ENCODE data around the gene CARHSP1.
"Not testable (repeated sequence)": the region's sequence is repeated elsewhere in the genome, so short reads cannot be mapped to it uniquely, and the experiment has no call there.

Gene CARHSP1

DNA sequence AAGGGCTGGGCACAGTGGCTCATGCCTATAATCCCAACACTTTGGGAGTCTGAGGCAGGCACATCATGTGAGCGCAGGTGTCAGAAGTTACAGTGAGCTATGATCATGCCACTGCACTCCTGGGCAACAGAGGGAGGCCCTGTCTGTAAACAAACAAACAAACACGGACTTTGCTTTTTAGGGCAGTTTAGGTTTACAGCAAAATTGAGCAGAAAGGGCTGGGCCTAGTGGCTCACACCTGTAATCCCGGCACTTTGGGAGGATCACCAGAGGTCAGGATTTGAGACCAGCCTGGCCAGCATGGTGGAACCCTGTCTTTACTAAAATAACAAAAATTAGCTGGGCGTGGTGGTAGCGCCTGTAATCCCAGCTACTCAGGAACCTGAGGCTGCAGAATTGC lies 3.3 kb upstream of the CARHSP1 start:
- no peak for DNase-seq (ENCODE audit: low spot score)

DNA sequence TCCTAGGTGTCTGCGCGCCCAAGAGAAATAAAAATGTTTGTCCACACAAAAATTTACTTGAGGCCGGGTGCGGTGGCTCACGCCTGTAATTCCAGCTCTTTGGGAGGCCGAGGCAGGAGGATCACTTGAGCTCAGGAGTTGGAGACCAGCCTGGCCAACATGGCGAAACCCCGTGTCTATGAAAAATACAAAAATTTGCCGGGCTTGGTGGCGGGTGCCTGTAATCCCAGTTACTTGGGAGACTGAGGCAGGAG lies 1.1 kb upstream of the CARHSP1 start:
- DNase-seq (ENCODE audit: low spot score): not testable (repeated sequence)

DNA sequence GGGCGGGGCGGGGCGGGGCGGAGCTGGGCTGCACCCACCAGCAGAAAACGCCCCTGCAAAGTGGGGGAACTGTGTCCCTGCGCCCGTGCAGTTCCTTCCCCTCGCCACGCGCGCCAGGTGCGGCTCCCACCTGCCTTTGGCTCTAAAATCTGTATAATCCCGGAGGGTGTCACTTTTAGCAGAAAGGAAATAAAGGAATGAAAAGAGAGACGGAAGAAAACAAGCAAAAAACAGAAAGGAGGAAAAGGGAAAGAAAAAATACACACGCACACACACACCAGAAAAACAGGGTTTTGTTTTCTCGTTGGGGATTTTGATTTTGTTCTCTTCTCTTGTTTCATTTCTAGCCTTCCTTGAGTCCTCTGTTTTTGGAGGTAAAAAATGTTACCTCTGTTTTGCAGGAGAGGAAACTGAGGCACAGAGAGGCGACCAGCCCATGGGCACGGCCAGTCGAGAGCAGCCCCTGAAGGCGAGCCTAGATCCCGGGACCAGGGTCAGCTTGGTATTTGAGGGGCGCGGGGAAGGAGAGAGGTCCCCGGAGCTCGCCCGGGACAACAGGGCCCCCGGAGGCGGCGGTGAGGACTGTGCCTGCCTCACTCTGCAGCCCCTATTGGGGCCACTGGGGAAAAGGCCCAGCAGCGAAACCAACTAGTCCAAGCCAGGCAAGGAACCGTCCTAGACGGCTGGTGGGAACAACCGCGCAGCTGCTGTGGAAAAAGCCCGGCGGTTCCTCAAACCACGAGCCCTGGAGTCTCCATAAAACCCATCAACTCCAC lies 594 bp upstream of the CARHSP1 start:
- peak; percentile 46 for DNase-seq (ENCODE audit: low spot score)

DNA sequence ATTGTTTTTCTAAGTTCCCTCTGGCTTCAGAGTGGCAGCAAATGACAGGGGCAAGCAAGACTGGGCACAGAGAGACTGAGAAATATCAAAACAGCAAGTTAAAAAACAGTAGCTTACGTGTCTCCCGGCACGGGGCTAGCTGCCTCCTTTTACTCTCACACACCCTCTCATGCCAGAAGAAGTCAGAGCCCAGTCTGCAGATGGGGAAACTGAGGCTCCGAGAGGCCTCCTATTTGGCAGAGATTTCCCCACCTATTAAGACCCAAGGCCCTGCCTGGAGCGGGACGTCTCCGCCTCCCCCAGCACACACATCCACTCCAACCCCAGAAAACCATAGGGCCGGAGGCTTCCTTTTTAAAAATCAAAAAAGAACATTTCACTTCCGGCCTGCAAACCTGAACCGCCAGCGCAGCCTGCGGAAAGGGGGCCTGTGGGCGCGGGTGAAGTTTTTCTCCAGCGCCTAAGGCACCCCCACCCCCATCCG lies 832 bp downstream of the CARHSP1 start:
- DNase-seq (ENCODE audit: low spot score): peak; percentile 37

DNA sequence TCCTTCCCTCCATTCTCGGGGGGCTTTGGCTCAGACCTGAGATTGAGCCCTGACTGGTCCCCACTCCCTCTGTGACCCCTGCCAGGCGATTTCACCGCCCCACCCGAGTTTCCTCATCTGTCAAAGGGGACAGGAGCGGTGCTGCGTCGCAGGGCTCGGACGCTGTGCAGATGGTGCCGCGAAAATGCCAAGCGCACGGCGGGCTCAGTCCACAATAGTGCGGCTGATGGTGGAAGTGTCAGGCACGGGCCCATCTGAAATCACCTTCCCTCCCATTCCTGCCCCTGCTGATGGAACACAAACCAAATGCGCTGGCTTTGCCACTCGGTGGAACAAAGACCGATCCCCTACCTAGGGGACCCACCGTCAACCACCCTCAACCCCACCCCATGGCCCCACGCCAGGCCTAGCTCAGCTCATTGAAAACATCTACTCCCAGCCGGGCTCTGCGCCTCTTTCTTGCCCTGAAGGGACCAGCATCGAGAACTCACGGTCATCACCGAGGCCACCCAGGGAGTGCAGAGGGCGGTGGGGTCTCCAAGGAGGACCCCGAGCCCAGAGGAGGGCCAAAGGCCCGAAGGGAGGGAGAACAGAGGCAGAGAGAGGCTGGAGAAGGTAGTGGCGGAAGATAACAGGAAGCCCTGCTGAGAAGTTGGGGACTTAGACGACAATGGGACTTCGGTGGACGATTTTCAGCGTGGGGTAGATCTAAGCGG lies 1.4 kb downstream of the CARHSP1 start:
- DNase-seq (ENCODE audit: low spot score): no peak

DNA sequence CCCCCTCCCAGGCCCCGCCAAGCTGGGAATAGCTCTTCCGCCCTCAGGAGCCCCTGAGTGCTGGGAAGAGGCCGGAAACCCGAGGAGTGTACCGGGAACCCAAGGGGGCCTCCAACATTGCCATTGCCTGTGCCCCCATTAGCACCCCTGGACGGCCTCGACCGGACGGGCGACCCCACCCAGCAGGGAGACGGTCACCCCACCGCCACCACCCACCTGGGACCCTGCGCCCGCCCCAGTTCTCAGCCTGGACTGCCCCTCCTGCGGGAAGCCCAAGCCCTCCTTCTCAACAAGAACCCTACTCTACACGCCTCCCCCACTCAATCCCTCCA lies 2.0 kb downstream of the CARHSP1 start:
- no peak for DNase-seq (ENCODE audit: low spot score)

DNA sequence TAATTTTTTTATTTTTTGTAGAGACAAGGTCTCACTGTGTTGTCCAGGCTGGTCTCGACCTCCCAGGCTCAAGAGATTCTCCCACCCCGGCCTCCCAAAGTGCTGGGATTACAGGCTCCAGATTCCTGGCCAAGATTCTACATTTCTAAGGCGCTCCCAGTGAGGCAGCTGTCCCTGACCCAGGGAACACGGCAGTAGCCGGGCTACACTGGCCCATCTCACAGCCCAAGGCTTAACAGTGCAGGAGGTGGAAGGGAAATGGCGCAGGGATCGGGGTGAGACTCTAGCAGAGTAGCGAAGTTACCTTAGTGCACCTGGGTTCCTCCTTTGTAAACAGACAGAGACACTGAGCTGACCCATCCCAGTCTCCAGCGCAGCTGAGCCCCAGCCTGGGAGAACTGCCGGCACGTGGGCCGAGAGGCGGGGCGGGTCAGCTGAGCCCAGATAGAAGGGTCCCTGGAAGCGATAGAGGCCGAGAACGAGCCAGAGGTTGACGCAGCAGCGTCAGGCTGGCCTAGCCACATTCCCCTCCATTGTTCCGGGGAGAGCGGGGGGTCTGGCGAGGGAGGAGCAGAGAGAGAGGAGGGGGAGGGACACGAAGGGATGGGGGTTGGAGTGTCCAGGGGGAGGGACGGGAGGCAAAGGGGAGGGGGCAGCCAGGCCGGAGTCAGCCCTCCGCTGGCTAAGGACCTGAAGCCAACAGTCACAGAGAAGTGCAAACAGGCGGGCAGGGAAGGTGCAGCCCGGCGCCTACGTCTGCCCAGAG lies 2.5 kb downstream of the CARHSP1 start:
- DNase-seq (ENCODE audit: low spot score): no peak

DNA sequence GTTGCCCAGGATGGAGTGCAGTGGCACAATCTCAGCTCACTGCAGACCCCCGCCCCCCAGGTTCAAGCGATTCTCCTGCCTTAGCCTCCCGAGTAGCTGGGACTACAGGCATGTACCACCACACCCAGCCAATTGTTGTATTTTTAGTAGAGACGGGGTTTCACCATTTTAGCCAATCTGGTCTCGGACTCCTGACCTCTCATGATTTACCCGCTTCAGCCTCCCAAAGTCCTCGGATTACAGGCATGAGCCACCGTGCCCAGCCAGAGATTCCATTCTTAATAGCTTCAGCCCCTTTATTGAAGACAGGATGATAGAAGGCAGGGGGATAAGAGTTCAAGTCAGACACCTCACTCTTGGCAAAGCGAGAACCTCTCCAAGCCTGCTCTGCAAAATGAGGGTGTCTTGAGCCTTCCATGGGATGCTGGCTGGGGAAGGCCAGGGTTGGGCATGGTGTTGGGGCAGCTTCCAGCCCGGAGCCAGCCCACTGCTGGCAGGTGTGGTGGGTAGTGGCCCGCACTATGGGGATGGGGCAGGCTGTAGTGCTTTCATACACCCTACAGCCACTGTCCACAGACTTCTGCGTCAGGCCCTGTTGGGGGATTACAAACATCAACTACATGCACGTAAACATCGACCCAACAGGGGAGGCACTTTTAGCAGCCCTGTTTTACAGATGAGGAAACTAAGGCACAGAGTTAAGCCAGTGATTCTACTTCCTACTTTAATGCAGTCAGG lies 3.5 kb downstream of the CARHSP1 start:
- no peak for DNase-seq (ENCODE audit: low spot score)

DNA sequence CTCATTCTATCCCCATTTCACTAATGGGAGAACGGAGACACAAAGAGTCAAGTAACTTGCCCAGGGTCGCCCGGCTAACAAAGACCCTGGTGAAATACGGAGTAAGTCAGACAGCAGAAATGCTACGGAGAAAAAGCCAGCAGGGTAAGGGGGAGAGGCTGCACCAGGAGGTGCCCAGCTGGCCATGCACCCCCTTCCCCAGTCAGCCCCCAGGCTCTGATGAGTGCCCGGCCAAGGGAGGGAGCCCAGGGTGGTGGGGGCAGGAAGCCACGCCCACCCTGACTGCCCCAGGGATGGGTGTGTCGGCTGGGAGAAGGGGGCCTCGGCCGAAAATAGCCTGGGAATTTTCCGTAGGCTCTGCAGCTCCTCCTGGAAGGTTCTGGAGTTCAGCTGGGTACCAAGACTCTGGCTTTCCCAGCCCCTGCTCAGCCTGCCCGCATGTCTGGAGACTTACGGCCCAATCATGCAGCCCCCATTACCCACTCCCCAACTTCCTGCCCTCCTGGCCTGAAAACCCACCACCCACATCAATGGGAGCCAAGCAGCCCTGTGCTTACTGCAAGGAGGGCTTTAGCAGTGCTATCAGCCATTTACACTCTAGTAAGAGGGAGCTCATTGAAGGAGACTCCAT lies 4.2 kb downstream of the CARHSP1 start:
- DNase-seq (ENCODE audit: low spot score): no peak

DNA sequence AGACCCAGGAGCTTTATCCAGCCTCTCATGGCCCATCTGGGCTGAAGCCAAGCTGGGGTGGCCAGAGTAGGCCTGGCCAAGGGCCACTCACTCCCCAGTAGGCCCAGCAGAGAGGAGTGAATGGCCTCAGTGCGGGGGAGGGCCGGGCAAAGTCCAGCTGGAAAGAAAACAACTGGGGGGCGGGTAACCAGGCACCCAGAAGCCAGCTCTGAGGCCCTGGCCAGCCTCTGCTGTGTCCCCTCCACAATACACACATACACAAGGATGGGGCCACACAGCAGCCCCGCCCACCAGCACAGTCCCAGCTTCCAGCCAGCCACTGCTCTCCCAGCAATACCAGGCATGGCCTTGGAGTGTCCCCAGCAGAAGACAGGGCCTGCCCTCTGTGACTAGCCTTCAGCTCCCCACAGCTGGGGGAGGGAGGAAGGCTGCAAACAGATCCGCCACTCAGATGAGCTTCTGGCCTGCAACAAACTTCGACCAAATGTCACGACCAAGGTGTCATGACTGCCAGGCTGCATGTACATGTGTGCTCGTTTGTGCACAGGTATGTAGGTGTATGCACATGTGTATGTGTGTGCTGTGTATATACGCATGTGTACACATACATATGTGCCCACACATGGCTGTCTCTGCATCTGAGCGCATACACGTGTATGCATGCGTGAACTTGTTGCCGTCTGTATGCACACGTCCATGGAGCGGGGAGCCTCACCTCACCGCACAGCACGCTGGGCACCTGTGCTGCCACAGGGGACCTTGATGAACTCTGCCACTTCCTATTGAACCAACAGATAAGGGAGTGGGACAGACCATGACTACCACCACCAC lies 5.0 kb downstream of the CARHSP1 start:
- DNase-seq (ENCODE audit: low spot score): peak; percentile 42

DNA sequence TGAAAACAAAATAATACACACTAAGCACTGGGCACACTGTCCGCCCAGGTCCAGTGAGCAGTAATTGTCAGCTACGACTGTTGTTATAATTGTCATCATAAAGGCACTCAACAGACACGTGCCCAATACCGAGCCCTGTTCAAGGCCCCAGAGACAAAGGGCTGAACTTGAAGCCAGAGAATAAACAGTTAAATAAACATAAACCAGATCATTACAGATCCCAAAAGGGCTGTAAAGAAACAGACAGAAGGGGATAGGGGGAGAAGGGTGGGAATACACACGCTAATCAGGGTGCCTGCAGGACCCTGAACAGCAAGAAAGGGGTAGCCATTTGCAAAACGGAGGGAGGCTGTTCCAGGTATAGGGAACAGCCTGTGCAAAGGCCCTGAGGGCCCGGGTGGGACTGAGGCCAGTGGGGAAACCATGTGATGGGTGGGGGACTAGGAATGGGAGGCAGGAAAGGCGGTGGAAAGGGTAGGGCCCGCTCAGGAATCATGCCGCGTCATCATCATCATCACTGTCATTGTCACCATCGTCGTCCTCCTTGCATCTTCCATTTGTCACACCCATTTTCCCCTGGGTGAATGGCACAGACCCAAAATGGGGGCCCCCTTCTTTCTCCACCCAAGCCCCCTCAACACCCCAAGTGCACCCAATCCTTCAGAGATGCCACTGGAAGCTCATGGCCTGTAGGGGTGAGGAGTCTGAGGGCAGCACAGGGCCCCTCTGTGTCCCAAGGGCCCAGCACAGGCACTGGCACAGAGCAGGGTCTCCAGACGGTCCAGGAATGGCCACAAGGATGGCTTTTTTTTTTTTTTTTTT lies 6.3 kb downstream of the CARHSP1 start:
- DNase-seq (ENCODE audit: low spot score): no peak

DNA sequence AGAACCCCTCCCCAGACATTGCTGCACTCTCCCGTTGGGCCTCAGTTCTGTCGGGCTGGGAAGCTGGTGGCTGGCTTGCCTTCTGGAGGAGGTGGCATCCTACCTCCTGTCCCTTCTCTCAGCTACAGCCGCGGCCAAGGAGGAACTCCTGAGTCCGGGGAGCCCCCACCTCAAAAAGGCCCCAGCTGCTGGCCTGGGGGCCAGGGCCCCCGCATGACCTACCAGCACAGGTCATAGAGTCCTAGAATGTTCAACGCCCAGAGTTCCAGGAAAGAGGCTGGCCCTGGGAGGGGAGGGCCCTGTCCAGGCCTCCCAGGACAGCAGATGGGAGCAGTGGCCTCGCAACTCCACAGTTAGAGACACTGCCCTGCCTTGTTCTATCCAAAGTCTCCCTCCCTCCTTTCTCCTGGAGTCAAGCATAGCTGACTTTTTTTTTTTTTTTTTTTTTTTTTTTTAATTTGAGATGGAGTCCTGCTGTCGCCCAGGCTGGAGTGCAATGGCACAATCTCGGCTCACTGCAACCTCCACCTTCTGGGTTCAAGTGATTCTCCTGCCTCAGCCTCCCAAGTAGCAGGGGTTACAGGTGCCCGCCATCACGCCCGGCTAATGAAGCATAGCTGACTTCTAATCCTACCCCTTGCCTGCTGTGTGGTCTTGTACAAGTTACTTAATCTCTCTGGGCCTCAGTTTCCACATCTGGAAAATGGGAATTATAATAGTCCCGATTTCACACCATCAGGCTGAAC lies 7.1 kb downstream of the CARHSP1 start:
- DNase-seq (ENCODE audit: low spot score): no peak

DNA sequence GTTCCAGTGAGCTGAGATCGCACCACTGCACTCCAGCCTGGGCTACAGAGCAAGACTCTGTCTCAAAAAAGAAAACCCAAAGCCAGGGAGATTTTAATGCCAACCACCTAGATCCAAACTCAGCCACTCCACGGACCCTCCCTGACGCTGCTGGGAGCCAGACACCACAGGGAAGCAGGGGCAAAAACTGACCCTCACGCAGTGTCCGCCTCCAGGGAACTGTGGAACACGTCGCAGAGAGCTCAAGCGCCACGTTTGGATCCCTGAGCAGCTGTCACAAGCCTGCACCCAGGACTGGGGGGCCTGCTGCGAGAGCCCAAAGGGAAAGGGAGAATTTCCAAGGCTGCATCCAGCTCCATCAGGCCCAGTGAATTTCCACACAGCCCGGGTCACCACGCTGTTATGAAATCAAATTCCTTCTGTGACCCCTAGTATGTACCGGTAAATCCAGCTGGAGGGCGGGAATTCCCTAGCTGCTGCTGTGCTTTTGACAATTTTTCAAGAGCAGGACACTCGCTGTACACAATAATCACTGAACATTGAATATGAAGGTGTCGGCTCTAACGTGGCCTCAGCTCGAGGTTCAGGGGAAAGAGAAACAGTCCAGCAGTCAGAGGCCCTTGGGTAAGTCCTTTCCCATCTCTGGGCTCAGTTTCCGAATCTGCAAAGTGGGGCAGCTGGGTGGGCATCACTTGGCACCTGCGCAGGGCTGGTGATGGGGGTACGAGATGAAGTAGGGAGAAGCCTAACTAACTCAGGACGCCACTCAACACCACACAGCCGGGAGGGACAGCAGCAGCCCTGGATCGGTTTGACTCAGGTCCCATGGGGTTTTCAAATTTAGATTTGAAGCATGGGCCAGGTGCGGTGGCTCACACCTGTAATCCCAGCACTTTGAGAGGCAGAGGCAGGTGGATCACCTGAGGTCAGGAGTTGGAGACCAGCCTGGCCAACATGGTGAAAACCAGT lies 8.6 kb downstream of the CARHSP1 start:
- no peak for DNase-seq (ENCODE audit: low spot score)

DNA sequence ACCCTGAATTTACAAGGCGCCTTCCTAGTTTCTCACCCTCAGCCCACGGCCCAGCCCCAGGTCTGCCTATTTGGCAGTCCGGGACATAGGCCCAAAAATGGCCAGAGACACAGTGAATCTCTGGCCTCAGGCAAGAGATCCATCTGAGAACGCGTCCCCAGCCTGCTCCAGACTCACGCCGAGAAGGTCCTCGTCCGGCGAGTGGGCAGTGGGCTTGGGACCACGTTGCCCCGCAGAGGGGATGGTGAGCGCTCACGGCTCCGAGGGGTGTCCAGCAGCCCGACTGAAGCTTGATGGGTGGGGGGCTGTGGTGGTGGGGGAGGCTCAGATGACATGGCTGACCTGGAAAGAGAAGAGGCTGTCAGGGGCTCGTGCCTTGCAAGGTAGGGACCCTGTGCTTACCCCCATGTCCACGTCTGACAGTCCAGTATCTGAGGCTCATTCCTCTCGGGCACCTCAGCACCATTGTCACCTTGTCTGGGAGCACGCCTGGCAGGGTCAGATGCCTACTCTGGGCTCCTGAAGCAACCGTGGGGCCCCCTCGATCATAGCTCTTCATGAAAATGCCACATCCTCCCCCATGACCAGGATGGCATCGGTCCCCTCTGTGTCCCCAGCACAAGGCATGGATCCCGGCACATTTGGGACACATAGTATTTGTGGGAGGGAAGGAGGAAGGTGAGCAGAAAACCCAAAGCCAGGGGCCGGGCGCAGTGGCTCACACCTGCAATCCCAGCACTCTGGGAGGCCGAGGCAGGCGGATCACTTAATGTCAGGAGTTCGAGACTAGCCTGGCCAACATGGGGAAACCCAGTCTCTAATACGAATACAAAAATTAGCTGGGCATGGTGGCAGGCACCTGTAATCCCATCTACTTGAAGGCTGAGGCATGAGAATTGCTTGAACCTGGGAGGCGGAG lies 9.6 kb downstream of the CARHSP1 start:
- no peak for DNase-seq (ENCODE audit: low spot score)

DNA sequence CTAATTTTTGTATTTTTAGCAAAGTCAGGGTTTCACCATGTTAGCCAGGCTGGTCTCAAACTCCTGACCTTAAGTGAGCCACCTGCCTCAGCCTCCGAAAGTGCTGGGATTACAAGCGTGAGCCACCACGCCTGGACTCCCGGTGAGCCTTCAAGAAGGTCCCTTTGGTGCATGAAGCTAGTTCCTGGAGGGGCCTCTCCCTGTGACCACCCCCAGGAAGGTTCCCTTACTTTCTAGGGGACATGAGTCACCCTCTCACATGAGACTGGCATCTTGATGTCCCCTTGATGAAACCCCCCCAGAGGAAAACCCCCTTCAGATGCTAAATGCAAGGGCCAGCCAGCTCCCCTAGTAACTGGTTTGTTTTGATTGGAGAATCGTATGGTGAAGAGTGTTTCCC lies 12.8 kb downstream of the CARHSP1 start:
- DNase-seq (ENCODE audit: low spot score): no peak

DNA sequence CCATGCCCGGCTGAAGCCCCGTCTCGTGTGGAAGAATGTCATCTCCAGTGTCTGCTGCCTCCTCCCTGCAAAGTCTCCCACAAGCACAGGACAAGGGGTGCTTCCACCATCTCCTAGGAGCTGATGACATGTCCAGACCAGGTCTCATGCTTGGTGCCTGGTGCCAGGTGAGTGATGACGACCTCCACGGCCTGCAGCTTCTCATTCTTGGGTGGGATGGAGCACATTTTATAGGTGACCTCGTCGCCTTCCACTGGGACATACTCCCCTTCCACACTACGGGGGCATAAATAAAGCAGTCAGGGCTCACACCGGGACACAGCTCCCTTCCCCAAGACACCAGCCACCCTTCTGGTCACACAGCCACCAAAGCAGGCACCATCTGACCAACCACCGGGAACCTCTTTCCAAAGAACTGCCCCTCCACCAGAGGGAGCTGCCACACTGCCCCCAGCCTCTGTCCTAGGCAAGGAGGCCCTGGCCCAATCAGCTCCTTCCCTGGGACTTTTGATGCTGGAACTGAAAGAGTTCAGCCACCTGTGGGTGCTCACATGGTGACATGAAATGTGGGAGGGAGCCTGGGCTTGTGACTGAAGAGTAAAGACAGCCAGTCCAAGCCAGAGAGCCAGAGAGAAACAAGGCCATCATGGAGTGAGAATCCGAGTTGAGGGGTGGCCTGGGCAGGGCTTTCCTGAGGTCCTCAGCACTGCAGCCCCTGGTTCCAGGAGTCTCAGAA lies 13.6 kb downstream of the CARHSP1 start:
- no peak for DNase-seq (ENCODE audit: low spot score)
